HL-60/S4 (cell line): Measurements from ENCODE around the gene PTH1R.

Source experiments
- in situ Hi-C: fragments of 300-500 bp; cut with MboI; formaldehyde crosslinking; loops from 2 replicates; pipeline ENCODE4 v1.14.3; 2022; ENCODE audit warnings: low sequenced_read_pairs

Gene PTH1R

GRCh38 chr3:46939578-46940445 lies 62.3 kb downstream of the PTH1R start:
- in situ Hi-C loops, result no loop called here

GRCh38 chr3:46942076-46942475 lies 64.6 kb downstream of the PTH1R start:
- in situ Hi-C loops, result no loop called here

GRCh38 chr3:46942481-46943236 lies 65.1 kb downstream of the PTH1R start:
- in situ Hi-C loops, result no loop called here

DNA sequence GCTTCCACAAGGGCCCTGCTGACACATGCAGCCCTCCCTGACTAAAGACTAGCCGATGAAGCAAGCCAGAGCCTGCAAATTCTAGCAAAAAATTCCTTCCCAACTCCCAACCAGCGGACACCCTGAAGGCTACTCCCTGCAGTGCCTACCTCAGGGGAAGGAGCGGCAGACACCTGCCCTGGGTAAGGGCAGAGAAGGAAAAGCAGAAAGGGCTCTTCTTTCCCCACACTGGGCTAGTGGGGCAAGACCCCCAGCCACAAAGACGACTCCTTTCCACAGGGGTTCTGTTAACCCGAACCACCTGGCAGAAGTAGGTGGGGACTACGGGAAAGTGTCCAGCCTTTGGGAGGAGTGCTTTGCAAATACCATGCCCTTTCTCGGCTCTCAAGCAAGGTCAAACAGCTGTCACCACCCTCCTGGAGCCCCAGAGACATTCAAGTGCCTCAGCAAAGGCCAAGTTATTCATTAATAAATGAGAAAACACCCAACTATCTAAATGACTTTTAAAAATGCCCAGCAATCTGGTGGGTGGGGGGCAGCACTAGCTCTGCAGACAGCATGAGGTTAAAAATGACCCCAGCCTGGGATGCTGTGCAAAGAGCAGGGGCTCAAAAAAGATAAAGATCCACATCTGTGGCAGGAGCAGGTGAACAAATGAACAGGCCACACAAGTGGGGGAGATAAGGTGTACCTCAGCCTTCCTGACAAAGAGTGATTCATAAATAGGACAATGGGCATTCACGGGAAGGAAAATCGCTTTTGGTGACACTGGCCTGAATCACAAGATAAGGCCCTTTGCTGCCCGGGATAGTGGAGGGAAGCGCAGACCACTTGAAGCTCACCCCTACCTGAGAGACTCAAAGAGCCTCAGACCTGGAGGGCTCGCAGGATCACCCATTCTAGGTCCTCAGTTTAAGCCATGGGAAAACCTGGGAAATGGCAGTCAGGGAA lies 66.0 kb downstream of the PTH1R start:
- in situ Hi-C loops, result no loop called here

GRCh38 chr3:46944191-46944590 lies 66.7 kb downstream of the PTH1R start:
- in situ Hi-C loops, result no loop called here

GRCh38 chr3:46946416-46946815 lies 68.9 kb downstream of the PTH1R start:
- in situ Hi-C loops, result no loop called here

GRCh38 chr3:46946856-46947545 lies 69.5 kb downstream of the PTH1R start:
- in situ Hi-C loops, result no loop called here

- in situ Hi-C loops, result no loop called here
Measured at GRCh38 chr3:46947546-46947901, 70.0 kb downstream of the PTH1R start.

DNA sequence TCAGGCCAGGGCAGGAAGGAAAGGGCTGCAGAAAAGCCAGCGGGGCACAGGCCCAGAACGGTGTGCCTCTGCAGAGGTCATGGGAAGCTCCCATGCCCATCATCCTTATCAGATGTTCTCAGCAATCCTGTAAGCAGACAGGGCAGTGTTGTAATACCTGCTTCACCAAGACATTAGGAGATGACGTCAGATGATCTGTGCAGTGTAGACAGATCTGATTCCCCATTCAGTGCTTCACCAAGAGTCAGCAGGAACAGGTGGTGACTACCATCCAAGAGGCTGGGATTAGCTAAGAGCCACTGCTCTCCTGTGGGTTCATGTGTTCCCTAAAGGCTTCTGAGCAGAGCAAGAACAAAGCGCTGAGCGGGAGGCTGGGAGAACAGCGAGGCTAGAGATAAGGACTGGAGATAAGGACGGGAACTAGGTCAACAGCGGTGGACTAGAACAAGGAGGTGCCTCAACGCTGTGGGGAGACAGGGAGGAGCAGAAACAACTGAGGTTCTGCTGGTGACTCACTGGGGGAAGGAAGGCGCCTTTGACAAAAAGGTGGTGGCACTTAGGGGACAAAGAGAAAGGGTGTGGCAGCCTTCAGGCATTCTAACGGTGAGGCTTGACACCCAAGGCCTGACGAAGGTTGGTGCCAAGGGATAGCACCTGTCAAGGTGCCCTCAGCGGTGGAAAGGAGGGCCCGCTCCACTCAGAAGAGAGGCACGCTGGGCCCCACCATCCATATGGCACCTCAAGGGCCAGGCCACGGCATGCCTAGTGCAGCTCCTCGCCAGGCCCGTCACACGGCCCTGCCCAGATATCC lies 70.7 kb downstream of the PTH1R start:
- in situ Hi-C loops, result no loop called here

DNA sequence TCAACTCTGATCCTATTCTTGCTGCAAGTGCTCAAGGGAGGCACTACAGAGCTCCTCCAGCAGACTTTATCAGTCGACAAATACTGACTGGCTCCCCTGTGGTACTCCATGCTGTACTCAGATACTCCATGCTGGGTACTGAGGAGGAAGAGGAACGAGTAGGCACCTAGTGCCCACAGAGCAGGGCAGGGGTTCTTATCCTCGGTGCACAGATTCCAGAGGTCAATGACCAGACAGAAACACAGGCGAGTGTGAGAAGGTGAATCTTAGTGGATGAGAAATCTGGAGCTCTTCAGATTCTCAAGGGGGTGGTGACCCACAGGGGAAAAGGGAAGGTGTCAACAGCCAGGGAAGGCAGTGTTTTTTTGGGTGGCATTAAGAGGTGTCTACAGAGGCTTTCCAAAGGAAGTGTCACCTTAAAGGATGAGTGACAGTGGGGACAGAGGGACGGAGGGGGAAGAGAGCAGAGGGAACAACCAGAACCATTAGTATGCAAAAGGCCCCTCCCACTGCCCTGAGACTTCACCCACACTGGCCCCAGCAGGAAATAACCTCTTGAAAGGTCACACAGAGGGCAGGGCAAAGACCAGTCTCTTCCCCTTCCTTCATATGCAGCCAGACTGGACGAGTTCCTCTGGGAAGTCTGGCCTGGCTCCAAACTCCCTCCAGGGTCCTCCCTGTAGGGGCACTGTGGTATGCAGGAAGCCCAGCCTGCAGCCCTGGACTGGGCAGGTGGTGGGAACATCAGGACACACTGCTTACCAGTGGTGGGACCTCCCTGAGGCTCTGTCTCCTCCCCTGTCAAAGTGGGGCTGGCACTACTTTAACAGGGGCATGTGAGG lies 71.5 kb downstream of the PTH1R start:
- in situ Hi-C loops, result no loop called here

DNA sequence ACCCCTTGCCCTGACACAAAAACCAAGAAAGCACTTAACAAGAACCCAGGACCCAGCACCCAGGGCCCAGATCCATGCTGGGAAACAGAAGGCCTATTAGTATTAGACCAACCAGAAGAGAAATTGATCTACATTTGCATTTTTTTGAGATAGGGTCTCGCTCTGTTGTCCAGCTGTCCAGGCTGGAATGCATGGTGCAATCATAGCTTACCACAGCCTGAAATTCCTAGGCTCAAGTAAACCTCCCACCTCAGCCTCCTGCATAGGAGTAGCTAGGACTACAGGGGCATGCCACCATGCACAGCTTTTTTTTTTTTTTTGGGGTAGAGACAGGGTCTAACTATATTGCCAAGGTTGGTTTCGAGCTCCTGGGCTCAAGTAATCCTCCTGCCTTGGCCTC lies 72.7 kb downstream of the PTH1R start:
- in situ Hi-C loops, result no loop called here

DNA sequence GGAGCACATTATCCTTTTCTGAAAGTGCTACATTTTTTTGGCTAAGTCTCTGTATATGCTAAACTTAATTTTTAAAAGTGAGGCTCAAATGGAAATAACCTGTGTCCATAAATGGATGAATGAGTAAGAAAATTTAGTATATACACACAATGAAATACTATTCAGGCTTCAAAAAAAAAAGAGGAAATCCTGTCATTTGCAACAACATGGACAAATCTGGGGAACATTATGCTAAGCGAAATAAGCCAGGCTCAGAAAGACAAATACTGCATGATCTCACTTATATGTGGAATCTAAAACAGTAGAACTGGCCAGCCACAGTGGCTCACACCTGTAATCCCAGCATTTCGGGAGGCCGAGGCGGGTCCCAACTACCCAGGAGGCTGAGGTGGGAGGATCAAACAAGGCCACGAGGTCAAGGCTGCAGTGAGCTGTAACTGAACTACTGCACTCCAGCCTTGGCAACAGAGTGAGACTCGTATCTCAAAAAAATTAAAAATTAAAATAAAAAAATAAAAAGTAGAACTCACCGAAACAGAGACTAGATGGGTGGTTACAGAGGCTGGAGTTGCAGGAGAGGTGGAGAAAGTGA lies 73.2 kb downstream of the PTH1R start:
- in situ Hi-C loops, result no loop called here

- in situ Hi-C loops, result no loop called here
Measured at GRCh38 chr3:46952813-46953212, 75.3 kb downstream of the PTH1R start.
